Measurements from ENCODE around the gene ABI1.

- TF ChIP-seq CTCF (IDR thresholded peaks at IDR 0.05) (no peak), POLR2A (IDR thresholded peaks at IDR 0.05) (no peak)
These were observed 79.0 kb downstream of the ABI1 start for GRCh38 chr10:26781797-26782196.
